Glutamatergic neuron (in vitro differentiated cells): ENCODE data around the gene LPCAT1. TPM values are rescaled to one million over a fixed set of nuclear protein-coding genes. Genes with fewer than 3 reads are reported as not detected.

Experiments used
- DNase-seq: peaks from one replicate; pipeline ENCODE4 v3.0.0; 2022
- H3K27ac Mint-ChIP-seq: one replicate; pipeline ENCODE4 v1.8.0; 2020; ENCODE audit warnings: mild to moderate bottlenecking, mixed read lengths, inconsistent platforms; ENCODE audit not compliant: unreplicated experiment
- H3K27me3 Mint-ChIP-seq: one replicate; pipeline ENCODE4 v1.8.0; 2020; ENCODE audit warnings: mild to moderate bottlenecking, moderate library complexity, mixed read lengths, inconsistent platforms; ENCODE audit not compliant: unreplicated experiment
- H3K36me3 Mint-ChIP-seq: one replicate; pipeline ENCODE4 v1.8.0; 2020; ENCODE audit warnings: mild to moderate bottlenecking, mixed read lengths, inconsistent platforms; ENCODE audit not compliant: unreplicated experiment
- H3K4me1 Mint-ChIP-seq: one replicate; pipeline ENCODE4 v1.8.0; 2020; ENCODE audit warnings: mild to moderate bottlenecking, low read depth, mixed read lengths, inconsistent platforms; ENCODE audit not compliant: unreplicated experiment
- H3K4me3 Mint-ChIP-seq: one replicate; pipeline ENCODE4 v1.8.0; 2020; ENCODE audit warnings: mild to moderate bottlenecking, mixed read lengths, inconsistent platforms; ENCODE audit not compliant: unreplicated experiment
- H3K9me3 Mint-ChIP-seq: one replicate; pipeline ENCODE4 v1.8.0; 2020; ENCODE audit warnings: mild to moderate bottlenecking, moderate library complexity, mixed read lengths, inconsistent platforms; ENCODE audit not compliant: unreplicated experiment
- total RNA-seq: library from RNA; stranded (reverse); fragmentation: NEBNext Ultra II Directional; extraction: Animal tissue kit (Norgen Biotek cat#: 25700); gene quantifications from one replicate; pipeline ENCODE4 v1.2.1, GENCODE V29; 2021; ENCODE audit not compliant: unreplicated experiment
- TF ChIP-seq, protein P1 (sequence below): fragments of 200-600 bp; sonication (generic); IDR thresholded peaks from one replicate; pipeline ENCODE4 v1.5.0; 2021; ENCODE audit not compliant: partially characterized antibody, unreplicated experiment

The LPCAT1 gene
- total RNA-seq, 1 donor from 2014 or later, result 113 TPM

DNA sequence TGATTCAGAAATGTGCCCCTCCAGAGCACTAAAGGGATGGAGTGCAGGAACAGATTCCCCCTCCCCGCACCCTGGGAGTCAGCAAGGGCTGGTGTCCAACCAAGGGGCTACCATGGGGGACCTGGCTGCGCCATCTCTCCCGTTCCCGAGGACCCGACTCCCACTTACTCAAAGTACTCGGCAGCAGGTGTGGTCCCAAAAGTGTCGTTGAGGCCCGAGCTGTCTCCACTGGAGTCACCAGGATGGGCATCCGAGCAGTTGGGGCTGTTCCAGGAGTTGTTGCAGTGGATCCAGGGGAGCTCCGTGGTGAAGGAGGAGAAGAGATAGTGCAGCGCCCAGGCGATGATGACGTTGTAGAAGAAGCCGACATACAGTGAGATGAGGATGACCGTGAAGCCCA lies 91.5 kb downstream of the LPCAT1 start:
- TF ChIP-seq, protein P1, sequence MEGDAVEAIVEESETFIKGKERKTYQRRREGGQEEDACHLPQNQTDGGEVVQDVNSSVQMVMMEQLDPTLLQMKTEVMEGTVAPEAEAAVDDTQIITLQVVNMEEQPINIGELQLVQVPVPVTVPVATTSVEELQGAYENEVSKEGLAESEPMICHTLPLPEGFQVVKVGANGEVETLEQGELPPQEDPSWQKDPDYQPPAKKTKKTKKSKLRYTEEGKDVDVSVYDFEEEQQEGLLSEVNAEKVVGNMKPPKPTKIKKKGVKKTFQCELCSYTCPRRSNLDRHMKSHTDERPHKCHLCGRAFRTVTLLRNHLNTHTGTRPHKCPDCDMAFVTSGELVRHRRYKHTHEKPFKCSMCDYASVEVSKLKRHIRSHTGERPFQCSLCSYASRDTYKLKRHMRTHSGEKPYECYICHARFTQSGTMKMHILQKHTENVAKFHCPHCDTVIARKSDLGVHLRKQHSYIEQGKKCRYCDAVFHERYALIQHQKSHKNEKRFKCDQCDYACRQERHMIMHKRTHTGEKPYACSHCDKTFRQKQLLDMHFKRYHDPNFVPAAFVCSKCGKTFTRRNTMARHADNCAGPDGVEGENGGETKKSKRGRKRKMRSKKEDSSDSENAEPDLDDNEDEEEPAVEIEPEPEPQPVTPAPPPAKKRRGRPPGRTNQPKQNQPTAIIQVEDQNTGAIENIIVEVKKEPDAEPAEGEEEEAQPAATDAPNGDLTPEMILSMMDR, result no peak
- DNase-seq, result no peak
- Mint-ChIP-seq H3K36me3 (peaks cover 46% of the 10 kb centered on the region), H3K27me3 (peaks cover 14% of the 10 kb centered on the region), H3K9me3 (peaks cover 28% of the 10 kb centered on the region), H3K27ac (no peak overlapping the region), H3K4me3 (no peak overlapping the region), H3K4me1 (peaks cover 2% of the 10 kb centered on the region)

DNA sequence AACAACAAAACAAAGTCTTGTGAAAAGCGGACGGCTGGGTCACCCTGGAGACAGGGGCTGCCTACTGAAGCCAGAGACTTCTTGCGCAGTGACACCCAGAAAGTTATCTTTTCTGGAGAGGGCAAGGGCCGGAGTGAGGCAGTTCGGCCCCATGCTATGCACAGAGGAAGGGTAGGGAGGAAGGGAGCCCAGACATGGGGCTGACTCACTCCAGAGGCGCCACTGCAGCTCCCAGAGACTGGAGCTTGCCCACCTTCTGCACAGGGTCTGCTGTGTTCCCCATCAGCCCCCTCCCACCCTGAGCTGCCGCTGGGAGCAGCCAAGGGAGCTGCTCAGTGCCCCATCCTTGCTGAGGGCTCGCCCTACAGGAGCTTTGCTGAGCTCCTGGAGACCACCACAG lies 91.9 kb downstream of the LPCAT1 start:
- H3K27ac Mint-ChIP-seq, result no peak overlapping the region
- no peaks in the 10 kb centered on the region for H3K4me1 Mint-ChIP-seq
- H3K36me3 Mint-ChIP-seq, result peaks cover 46% of the 10 kb centered on the region
- H3K4me3 Mint-ChIP-seq, result no peak overlapping the region
- TF ChIP-seq, protein P1, result no peak
- peaks cover 14% of the 10 kb centered on the region for H3K27me3 Mint-ChIP-seq
- DNase-seq, result no peak
- peaks cover 28% of the 10 kb centered on the region for H3K9me3 Mint-ChIP-seq

DNA sequence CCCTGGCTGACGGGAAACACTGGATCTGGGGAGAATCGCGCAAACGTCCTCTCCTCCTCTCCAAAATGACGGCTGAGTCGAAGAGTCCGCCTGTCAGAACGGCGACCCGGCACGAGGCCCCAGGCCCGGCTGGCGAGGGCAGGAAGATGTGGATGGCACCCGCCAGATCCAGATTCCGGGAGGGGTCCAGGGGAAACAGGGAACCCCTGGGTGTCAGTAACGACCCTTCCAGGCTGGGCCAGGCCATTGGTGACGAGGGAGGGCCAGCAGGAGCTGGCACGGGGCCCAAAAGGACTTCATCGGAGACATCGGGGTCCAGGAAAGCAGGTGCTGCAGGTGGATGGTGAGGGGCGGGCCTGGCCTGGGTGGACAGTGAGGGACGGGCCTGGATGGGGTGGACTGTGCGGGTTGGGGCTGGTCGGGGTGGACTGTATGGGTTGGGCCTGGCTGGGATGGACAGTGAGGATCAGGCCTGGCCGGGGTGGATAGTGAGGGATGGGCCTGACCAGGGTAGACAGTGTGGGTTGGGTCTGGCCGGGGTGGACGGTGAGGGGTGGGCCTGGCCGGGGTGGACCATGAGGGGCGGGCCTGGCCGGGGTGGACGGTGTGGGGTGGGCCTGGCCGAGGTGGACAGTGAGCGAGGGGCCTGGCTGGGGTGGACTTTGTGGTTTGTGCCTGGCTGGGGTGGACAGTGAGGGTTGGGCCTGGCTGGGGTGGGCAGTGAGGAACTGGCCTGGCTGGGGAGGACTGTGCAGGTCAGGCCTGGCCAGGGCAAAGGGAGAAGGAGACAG lies 92.5 kb downstream of the LPCAT1 start:
- peaks cover 25% of the 10 kb centered on the region for H3K9me3 Mint-ChIP-seq
- DNase-seq, result no peak
- no peak overlapping the region for H3K4me3 Mint-ChIP-seq
- H3K27me3 Mint-ChIP-seq, result peaks cover 14% of the 10 kb centered on the region
- peaks cover 52% of the 10 kb centered on the region for H3K36me3 Mint-ChIP-seq
- no peaks in the 10 kb centered on the region for H3K4me1 Mint-ChIP-seq
- TF ChIP-seq, protein P1, result no peak
- H3K27ac Mint-ChIP-seq, result no peak overlapping the region

DNA sequence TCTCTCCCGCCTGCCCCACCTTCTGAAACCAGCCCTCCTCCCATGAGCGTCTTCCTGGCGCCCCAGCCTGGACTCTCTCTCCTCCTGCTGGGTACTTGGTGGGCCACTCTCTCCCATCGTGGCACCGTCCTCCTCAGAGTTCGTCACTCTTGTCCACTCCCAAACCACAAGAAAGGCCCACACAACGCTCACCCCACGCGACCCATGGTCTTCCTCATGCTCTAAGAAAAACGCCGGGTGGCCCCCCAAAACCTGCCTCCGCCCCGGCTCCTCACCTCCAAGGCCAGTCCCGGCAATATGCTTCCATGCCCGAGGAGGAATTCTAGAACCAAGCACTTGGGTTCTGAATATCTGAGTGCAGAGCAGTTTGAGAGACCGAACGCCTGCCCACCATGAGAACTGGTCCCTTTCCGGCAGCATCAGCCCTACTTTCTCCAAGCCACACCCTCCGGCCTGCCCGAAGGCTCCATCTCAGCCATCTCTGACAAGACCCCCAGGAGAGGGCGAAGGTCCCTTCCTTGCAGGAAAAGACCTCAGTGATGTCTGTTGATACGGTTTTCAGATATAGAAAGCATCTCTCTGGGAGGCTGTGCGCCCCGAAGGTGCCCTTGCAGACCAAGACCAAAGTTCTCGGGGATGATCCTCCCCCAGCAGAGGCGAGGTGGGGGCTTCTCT lies 93.5 kb downstream of the LPCAT1 start:
- no peak for DNase-seq
- peaks cover 27% of the 10 kb centered on the region for H3K9me3 Mint-ChIP-seq
- peaks cover 14% of the 10 kb centered on the region for H3K27me3 Mint-ChIP-seq
- peaks cover 62% of the 10 kb centered on the region for H3K36me3 Mint-ChIP-seq
- H3K27ac Mint-ChIP-seq, result peak overlapping the region; percentile 17
- no peak overlapping the region for H3K4me3 Mint-ChIP-seq
- H3K4me1 Mint-ChIP-seq, result no peaks in the 10 kb centered on the region
- TF ChIP-seq, protein P1, result no peak

DNA sequence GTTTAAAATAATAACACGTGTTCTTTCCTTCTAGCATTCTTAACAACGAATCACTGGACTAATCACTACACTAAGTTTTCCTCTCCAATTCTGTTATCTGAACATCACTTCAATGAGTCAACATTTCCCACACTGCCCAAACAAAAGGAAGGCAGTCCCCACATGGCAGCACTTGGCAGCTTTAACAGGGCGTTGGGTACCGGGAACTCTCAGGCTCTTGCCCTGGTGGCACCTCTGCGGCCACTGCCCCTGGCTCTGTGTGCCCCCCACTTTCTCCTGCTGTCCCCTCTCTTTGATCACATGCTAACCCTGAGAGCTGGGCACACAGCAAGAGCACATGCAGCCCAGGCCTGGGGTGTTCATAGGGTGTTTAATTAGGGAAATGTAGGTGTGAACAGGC lies 94.3 kb downstream of the LPCAT1 start:
- TF ChIP-seq, protein P1, result no peak
- peaks cover 14% of the 10 kb centered on the region for H3K27me3 Mint-ChIP-seq
- H3K36me3 Mint-ChIP-seq, result peaks cover 66% of the 10 kb centered on the region
- H3K9me3 Mint-ChIP-seq, result peaks cover 23% of the 10 kb centered on the region
- no peak overlapping the region for H3K27ac Mint-ChIP-seq
- no peak overlapping the region for H3K4me3 Mint-ChIP-seq
- DNase-seq, result no peak
- H3K4me1 Mint-ChIP-seq, result no peaks in the 10 kb centered on the region
